HFFc6 (cell line): ENCODE data around the gene LSM2. TPM values are rescaled to one million over a fixed set of nuclear protein-coding genes. Genes with fewer than 3 reads are reported as not detected.
A peak's percentile ranks its signal among the peaks of the same experiment; 100 is the strongest.
"Not testable (repeated sequence)": the region's sequence is repeated elsewhere in the genome, so short reads cannot be mapped to it uniquely, and the experiment has no call there.

Experiments
- DNase-seq: peaks from one replicate; pipeline ENCODE4 v3.0.0-alpha.2; 2018
- H3K27ac Mint-ChIP-seq: 2 replicates; pipeline ENCODE4 v1.8.0; 2020; ENCODE audit warnings: mild to moderate bottlenecking, mixed read lengths
- H3K27me3 Mint-ChIP-seq: 2 replicates; pipeline ENCODE4 v1.8.0; 2021; ENCODE audit warnings: mild to moderate bottlenecking, moderate library complexity, mixed read lengths; ENCODE audit not compliant: insufficient read depth
- H3K36me3 Mint-ChIP-seq: 2 replicates; pipeline ENCODE4 v1.8.0; 2021; ENCODE audit warnings: low read depth, mixed read lengths
- H3K4me1 Mint-ChIP-seq: 2 replicates; pipeline ENCODE4 v1.8.0; 2020; ENCODE audit warnings: low read depth, mixed read lengths
- H3K4me3 Mint-ChIP-seq: 2 replicates; pipeline ENCODE4 v1.8.0; 2020; ENCODE audit warnings: mild to moderate bottlenecking, moderate library complexity, mixed read lengths
- H3K9me3 Mint-ChIP-seq: 2 replicates; pipeline ENCODE4 v1.8.0; 2020; ENCODE audit warnings: mild to moderate bottlenecking, mixed read lengths
- total RNA-seq, 6 experiments: library from RNA; stranded (reverse); fragmentation: NEBNext Ultra II Directional; extraction: Animal tissue kit (Norgen Biotek cat#: 25700); gene quantifications; 2 replicates in 1 of 6; 3 replicates in 5 of 6; pipeline ENCODE4 v1.2.3, GENCODE V29; 2021
- TF ChIP-seq, protein P1 (sequence below): fragments of 200-600 bp; sonication (generic); IDR thresholded peaks from 2 replicates; pipeline ENCODE4 v1.5.0; 2021; ENCODE audit warnings: antibody characterized with exemption, mild to moderate bottlenecking

The LSM2 gene
- total RNA-seq, 6 experiments from 2014 or later = 31.8 to 48.5 (median 43.4) TPM

DNA sequence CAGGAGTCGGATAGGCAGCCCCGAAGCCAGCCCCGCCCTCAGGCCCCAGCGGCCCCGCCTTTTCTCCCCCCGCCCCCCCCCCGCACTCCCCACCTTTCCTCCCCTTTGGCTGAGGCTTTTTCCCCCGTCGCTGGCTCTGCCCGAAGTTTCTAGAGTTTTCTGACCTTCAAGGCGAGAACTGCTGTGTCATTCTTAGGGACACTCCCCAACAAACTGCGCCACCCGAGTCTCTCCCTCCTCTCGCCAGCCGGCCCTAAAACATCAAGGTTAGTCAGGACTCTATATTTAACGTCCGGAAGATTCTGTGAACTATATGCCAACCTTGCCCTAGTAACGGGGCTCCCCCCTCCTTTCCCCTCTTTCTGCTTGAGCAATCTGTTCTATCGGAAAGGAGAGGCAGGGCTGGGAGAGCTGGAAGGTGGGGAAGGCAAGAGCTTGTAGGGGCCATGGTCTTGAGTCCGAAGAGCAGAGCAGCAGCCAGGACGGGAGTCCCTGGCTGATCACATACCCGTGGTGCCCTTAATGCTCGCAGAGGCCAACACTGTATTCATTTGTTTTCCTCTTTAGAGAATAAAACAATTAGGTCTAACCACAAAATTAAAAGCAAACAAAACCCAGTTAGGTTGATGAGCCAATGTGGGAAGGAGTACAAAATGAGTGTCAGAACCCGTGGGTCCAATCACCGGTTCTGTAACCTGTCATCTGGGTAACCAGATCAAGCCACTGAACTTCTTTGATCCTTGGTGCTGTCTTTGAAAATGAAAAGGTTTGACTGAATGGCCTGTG is 15.5 kb upstream of the LSM2 start:
- H3K36me3 Mint-ChIP-seq = peaks cover 13% of the 10 kb centered on the region; the same call in 1 of the 2 replicates
- peaks cover 72% of the 10 kb centered on the region for H3K4me1 Mint-ChIP-seq
- TF ChIP-seq, protein P1, sequence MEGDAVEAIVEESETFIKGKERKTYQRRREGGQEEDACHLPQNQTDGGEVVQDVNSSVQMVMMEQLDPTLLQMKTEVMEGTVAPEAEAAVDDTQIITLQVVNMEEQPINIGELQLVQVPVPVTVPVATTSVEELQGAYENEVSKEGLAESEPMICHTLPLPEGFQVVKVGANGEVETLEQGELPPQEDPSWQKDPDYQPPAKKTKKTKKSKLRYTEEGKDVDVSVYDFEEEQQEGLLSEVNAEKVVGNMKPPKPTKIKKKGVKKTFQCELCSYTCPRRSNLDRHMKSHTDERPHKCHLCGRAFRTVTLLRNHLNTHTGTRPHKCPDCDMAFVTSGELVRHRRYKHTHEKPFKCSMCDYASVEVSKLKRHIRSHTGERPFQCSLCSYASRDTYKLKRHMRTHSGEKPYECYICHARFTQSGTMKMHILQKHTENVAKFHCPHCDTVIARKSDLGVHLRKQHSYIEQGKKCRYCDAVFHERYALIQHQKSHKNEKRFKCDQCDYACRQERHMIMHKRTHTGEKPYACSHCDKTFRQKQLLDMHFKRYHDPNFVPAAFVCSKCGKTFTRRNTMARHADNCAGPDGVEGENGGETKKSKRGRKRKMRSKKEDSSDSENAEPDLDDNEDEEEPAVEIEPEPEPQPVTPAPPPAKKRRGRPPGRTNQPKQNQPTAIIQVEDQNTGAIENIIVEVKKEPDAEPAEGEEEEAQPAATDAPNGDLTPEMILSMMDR = no peak
- peak; percentile 80 for DNase-seq
- peak overlapping the region; percentile 98 for H3K27ac Mint-ChIP-seq
- peak overlapping the region; percentile 92 for H3K4me3 Mint-ChIP-seq
- peaks cover 7% of the 10 kb centered on the region for H3K9me3 Mint-ChIP-seq
- H3K27me3 Mint-ChIP-seq = peaks cover 3% of the 10 kb centered on the region

DNA sequence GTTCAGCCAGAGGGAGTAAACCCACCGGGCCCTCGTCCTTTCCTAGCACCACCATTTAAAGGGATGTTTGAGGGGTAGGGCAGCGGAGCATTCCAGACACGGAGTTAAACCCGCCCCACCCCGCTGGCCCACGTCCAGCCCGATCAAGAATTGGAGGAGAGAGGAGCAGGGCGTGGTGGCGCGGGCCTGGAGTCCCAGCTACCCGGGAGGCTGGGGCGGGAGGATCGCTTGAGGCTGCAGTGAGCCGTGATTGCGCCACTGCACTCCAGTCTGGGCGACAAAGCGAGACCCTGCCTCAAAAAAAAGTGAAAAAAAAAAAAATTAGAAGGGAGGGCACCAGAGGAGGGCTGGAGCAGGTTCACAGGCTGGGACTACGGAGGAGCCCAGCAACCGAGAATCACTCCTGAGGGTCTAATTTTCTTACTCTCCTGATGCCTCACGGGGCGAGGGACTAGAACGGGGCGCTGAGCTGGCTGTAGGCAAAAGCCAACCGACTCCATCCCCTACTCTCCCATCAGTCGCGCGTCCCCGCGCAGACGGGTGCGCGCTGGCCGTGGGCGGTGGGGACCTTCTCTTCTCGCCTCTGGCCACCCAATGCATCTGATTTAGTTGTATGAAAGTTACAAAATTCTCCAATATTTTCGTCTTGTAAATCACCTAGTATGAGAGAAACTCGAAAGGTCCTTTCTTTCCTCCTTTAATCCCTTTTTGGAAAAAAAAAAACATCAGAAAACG is 14.7 kb upstream of the LSM2 start:
- H3K36me3 Mint-ChIP-seq = peaks cover 13% of the 10 kb centered on the region; the same call in 1 of the 2 replicates
- TF ChIP-seq, protein P1 = no peak
- peaks cover 7% of the 10 kb centered on the region for H3K9me3 Mint-ChIP-seq
- H3K27ac Mint-ChIP-seq = peak overlapping the region; percentile 98
- DNase-seq = no peak
- H3K4me3 Mint-ChIP-seq = peak overlapping the region; percentile 92
- H3K4me1 Mint-ChIP-seq = peaks cover 68% of the 10 kb centered on the region
- H3K27me3 Mint-ChIP-seq = peaks cover 3% of the 10 kb centered on the region

- DNase-seq, H3K27me3 Mint-ChIP-seq, H3K4me3 Mint-ChIP-seq: not testable (repeated sequence)
- H3K9me3 Mint-ChIP-seq = peaks cover 10% of the 10 kb centered on the region
- H3K27ac Mint-ChIP-seq = peak overlapping the region; percentile 98; the same call in 1 of the 2 replicates
- peaks cover 62% of the 10 kb centered on the region for H3K4me1 Mint-ChIP-seq
- peaks cover 16% of the 10 kb centered on the region for H3K36me3 Mint-ChIP-seq
Observed at GRCh38 chr6:31820399-31820798, 13.6 kb upstream of the LSM2 start.

DNA sequence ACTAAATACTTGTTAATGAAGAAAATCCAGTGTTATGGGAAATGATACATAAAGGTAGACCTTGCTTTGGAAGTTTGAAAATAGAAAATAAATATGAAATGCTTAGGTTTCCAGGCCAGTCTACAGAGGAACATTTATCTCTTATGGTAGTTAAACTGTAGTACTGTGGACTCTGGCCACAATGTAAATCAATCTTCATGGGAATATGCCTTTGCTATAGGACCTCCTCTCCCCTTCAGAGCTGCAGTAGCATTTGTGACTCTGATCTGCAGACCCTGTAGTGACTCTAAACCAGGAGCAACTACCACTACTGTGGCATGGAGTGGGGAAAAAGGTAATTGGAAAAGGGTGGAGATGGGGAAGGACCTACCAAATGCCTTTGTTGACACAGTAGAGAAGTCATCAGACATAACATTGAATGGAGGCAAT is 13.1 kb upstream of the LSM2 start:
- H3K4me3 Mint-ChIP-seq = no peak overlapping the region
- H3K27me3 Mint-ChIP-seq = peaks cover 7% of the 10 kb centered on the region
- H3K27ac Mint-ChIP-seq = peak overlapping the region; percentile 10

DNA sequence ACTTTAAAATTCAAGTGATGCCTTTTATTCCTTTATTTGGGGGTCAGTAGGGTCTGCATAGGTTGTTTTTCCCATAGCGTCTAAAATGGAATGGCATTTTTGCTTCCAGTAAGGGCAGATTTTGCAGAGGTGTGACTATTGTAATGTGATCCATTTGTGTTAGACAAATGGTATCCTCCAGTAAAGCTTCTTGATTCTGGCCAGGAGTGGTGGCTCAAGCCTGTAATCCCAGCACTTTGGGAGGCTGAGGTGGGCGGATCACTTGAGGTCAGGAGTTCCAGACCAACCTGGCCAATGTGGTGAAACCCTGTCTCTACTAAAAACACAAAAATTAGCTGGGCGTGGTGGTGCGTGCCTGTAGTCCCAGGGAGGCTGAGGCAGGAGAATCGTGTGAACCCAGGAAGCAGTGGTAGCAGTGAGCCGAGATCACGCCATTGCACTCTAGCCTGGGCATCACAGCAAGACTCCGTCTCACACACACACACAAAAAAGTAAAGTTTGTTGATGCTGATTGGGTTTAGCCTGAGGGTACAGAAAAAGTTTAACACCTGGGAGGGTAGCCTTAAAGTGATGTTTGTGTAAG is 11.3 kb upstream of the LSM2 start:
- Mint-ChIP-seq H3K27me3 (peaks cover 11% of the 10 kb centered on the region), H3K4me3 (peak overlapping the region; percentile 86), H3K9me3 (peaks cover 11% of the 10 kb centered on the region), H3K36me3 (peaks cover 18% of the 10 kb centered on the region), H3K4me1 (peaks cover 65% of the 10 kb centered on the region), H3K27ac (peak overlapping the region; percentile 48)
- not testable (repeated sequence) for DNase-seq

More for the DNA sequence above, 13.1 kb upstream of the LSM2 start:
- H3K36me3 Mint-ChIP-seq = peaks cover 18% of the 10 kb centered on the region
- no peak for DNase-seq
- TF ChIP-seq, protein P1 = no peak
- peaks cover 11% of the 10 kb centered on the region for H3K9me3 Mint-ChIP-seq
- H3K4me1 Mint-ChIP-seq = peaks cover 62% of the 10 kb centered on the region

DNA sequence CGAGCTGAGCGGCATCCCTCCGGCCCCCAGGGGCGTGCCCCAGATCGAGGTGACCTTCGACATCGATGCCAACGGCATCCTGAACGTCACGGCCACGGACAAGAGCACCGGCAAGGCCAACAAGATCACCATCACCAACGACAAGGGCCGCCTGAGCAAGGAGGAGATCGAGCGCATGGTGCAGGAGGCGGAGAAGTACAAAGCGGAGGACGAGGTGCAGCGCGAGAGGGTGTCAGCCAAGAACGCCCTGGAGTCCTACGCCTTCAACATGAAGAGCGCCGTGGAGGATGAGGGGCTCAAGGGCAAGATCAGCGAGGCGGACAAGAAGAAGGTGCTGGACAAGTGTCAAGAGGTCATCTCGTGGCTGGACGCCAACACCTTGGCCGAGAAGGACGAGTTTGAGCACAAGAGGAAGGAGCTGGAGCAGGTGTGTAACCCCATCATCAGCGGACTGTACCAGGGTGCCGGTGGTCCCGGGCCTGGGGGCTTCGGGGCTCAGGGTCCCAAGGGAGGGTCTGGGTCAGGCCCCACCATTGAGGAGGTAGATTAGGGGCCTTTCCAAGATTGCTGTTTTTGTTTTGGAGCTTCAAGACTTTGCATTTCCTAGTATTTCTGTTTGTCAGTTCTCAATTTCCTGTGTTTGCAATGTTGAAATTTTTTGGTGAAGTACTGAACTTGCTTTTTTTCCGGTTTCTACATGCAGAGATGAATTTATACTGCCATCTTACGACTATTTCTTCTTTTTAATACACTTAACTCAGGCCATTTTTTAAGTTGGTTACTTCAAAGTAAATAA is 10.6 kb upstream of the LSM2 start:
- H3K9me3 Mint-ChIP-seq = peaks cover 11% of the 10 kb centered on the region
- H3K27me3 Mint-ChIP-seq = peaks cover 11% of the 10 kb centered on the region
- H3K27ac Mint-ChIP-seq = peak overlapping the region; percentile 37
- not testable (repeated sequence) for DNase-seq
- H3K36me3 Mint-ChIP-seq = peaks cover 18% of the 10 kb centered on the region
- peak overlapping the region; percentile 86 for H3K4me3 Mint-ChIP-seq
- peaks cover 58% of the 10 kb centered on the region for H3K4me1 Mint-ChIP-seq
